Measurements from ENCODE around the gene EPB42. TPM values are rescaled to one million over a fixed set of nuclear protein-coding genes. Genes with fewer than 3 reads are reported as not detected.
"Not testable (repeated sequence)": the region's sequence is repeated elsewhere in the genome, so short reads cannot be mapped to it uniquely, and the experiment has no call there.

Gene EPB42
- total and polyA plus RNA-seq, 7 donors: 0.52 TPM; not detected in 6

- Histone ChIP-seq H3K27me3 (ENCODE audit: insufficient read depth in 3 of 3, low read length in 2 of 3) (peaks cover 0 to 2% (median 0%) of the 10 kb centered on the region in 3 donors), H3K27ac (no peak overlapping the region), H3K4me1 (no peaks in the 10 kb centered on the region), H3K36me3 (ENCODE audit: insufficient read depth in 1 of 2, low read depth in 1 of 2) (no peaks in the 10 kb centered on the region), H3K9me3 (no peaks in the 10 kb centered on the region), H3K4me3 (no peak overlapping the region)
- intact Hi-C loops (cut with DNase I): loop anchor here (1.0 to 10.0 kb wide), 2 partner anchors 17 to 499 kb away; no protein-coding TSS in a partner anchor
- ATAC-seq: peak; percentile 74 to 92 (median 80)
- 31 to 33% (median 32%) methylated on average over 8 of the region's 8 CpGs for WGBS, 3 donors
- peak; percentile 44 to 75 for DNase-seq
- peak; percentile 59 for TF ChIP-seq CTCF (IDR thresholded peaks at IDR 0.05)
Measured at GRCh38 chr15:43204016-43204901, 16.6 kb downstream of the EPB42 start.

- WGBS, 3 donors: 79 to 82% (median 82%) methylated on average over 3 of the region's 3 CpGs
- Histone ChIP-seq H3K36me3 (ENCODE audit: insufficient read depth in 1 of 2, low read depth in 1 of 2) (peaks cover 0 to 10% of the 10 kb centered on the region in 2 donors), H3K9me3 (no peaks in the 10 kb centered on the region), H3K4me3 (no peak overlapping the region), H3K4me1 (peaks cover 3% of the 10 kb centered on the region), H3K27ac (no peak overlapping the region), H3K27me3 (ENCODE audit: insufficient read depth in 3 of 3, low read length in 2 of 3) (no peaks in the 10 kb centered on the region)
- intact Hi-C loops (cut with DNase I): loop anchor here in 1 of 2 donors (10.0 kb wide), 1 partner anchor 495 kb away; no protein-coding TSS in a partner anchor
- DNase-seq (no peak), ATAC-seq (no peak)
- no peak for TF ChIP-seq CTCF (IDR thresholded peaks at IDR 0.05)
Measured at GRCh38 chr15:43199945-43200488, 20.8 kb downstream of the EPB42 start.

GRCh38 chr15:43198992-43199391 lies 21.8 kb downstream of the EPB42 start:
- peaks cover 14% of the 10 kb centered on the region for H3K4me1 ChIP-seq
- intact Hi-C loops (cut with DNase I): no loop called here
- ATAC-seq (no peak), DNase-seq (no peak)
- TF ChIP-seq CTCF (IDR thresholded peaks at IDR 0.05): no peak
- no peaks in the 10 kb centered on the region for H3K27me3 ChIP-seq (ENCODE audit: insufficient read depth in 3 of 3, low read length in 2 of 3)
- H3K4me3 ChIP-seq: no peak overlapping the region
- H3K36me3 ChIP-seq (ENCODE audit: insufficient read depth in 1 of 2, low read depth in 1 of 2): peaks cover 0 to 19% of the 10 kb centered on the region in 2 donors
- H3K27ac ChIP-seq: no peak overlapping the region
- H3K9me3 ChIP-seq: no peaks in the 10 kb centered on the region
- WGBS, 3 donors: 94 to 98% (median 97%) methylated on average over 3 of the region's 3 CpGs

- WGBS, 3 donors: 97 to 99% (median 98%) methylated on average over 4 of the region's 4 CpGs
- H3K9me3 ChIP-seq; ATAC-seq; intact Hi-C loops (cut with DNase I); H3K4me3 ChIP-seq; H3K27me3 ChIP-seq (ENCODE audit: insufficient read depth in 3 of 3, low read length in 2 of 3); H3K27ac ChIP-seq; DNase-seq: not testable (repeated sequence)
- Histone ChIP-seq H3K36me3 (ENCODE audit: insufficient read depth in 1 of 2, low read depth in 1 of 2) (peaks cover 0 to 22% of the 10 kb centered on the region in 2 donors), H3K4me1 (peaks cover 18% of the 10 kb centered on the region)
Measured at GRCh38 chr15:43198556-43198955, 22.3 kb downstream of the EPB42 start.

GRCh38 chr15:43197773-43198172 lies 23.0 kb downstream of the EPB42 start:
- WGBS, 3 donors: 77 to 84% (median 80%) methylated on average over 3 of the region's 3 CpGs
- H3K27me3 ChIP-seq (ENCODE audit: insufficient read depth in 3 of 3, low read length in 2 of 3); ATAC-seq; H3K4me3 ChIP-seq; H3K27ac ChIP-seq; intact Hi-C loops (cut with DNase I); DNase-seq; H3K9me3 ChIP-seq: not testable (repeated sequence)
- Histone ChIP-seq H3K36me3 (ENCODE audit: insufficient read depth in 1 of 2, low read depth in 1 of 2) (peaks cover 2 to 30% of the 10 kb centered on the region in 2 donors), H3K4me1 (peaks cover 21% of the 10 kb centered on the region)

Data from psoas muscle (tissue), 8 donors.